ENCODE data around the gene HSD17B8.

- TF ChIP-seq, protein P1, sequence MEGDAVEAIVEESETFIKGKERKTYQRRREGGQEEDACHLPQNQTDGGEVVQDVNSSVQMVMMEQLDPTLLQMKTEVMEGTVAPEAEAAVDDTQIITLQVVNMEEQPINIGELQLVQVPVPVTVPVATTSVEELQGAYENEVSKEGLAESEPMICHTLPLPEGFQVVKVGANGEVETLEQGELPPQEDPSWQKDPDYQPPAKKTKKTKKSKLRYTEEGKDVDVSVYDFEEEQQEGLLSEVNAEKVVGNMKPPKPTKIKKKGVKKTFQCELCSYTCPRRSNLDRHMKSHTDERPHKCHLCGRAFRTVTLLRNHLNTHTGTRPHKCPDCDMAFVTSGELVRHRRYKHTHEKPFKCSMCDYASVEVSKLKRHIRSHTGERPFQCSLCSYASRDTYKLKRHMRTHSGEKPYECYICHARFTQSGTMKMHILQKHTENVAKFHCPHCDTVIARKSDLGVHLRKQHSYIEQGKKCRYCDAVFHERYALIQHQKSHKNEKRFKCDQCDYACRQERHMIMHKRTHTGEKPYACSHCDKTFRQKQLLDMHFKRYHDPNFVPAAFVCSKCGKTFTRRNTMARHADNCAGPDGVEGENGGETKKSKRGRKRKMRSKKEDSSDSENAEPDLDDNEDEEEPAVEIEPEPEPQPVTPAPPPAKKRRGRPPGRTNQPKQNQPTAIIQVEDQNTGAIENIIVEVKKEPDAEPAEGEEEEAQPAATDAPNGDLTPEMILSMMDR (IDR thresholded peaks at IDR 0.05; ENCODE audit: low read depth, low read length) = no peak
- no peak for TF ChIP-seq EZH2phosphoT487 (IDR thresholded peaks at IDR 0.05; ENCODE audit: low read depth)
These were observed 29.7 kb upstream of the HSD17B8 start for GRCh38 chr6:33174784-33175183.
